NB4 (cell line): ENCODE data around the gene SH3PXD2A.

Source experiments
- CTCF ChIP-seq: IDR thresholded peaks from one replicate; pipeline ENCODE4 v1.5.1; 2012; ENCODE audit warnings: low read depth, low read length
- MYC ChIP-seq: IDR thresholded peaks from 2 replicates; pipeline ENCODE4 v1.6.1; 2011; ENCODE audit warnings: low read depth, low read length
- POLR2A ChIP-seq: IDR thresholded peaks from 2 replicates; pipeline ENCODE4 v1.6.1; 2011; ENCODE audit warnings: mild to moderate bottlenecking; ENCODE audit not compliant: insufficient read length; ENCODE audit errors: extremely low read depth
- TF ChIP-seq, protein P1 (sequence below): IDR thresholded peaks from 2 replicates; pipeline ENCODE4 v1.6.1; 2011; ENCODE audit warnings: low read depth, low read length

GRCh38 chr10:103767756-103768155 is 87.6 kb downstream of the SH3PXD2A start:
- TF ChIP-seq CTCF (no peak), POLR2A (no peak), MYC (no peak)
- TF ChIP-seq, protein P1, sequence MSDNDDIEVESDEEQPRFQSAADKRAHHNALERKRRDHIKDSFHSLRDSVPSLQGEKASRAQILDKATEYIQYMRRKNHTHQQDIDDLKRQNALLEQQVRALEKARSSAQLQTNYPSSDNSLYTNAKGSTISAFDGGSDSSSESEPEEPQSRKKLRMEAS: no peak
